ENCODE data around the gene ATXN7L1.
"Not testable (repeated sequence)": the region's sequence is repeated elsewhere in the genome, so short reads cannot be mapped to it uniquely, and the experiment has no call there.

ATXN7L1 gene

GRCh38 chr7:105802604-105803428, 73.6 kb downstream of the ATXN7L1 start:
- DNase-seq (ENCODE audit: low read depth in 2 of 2): no peak

DNA sequence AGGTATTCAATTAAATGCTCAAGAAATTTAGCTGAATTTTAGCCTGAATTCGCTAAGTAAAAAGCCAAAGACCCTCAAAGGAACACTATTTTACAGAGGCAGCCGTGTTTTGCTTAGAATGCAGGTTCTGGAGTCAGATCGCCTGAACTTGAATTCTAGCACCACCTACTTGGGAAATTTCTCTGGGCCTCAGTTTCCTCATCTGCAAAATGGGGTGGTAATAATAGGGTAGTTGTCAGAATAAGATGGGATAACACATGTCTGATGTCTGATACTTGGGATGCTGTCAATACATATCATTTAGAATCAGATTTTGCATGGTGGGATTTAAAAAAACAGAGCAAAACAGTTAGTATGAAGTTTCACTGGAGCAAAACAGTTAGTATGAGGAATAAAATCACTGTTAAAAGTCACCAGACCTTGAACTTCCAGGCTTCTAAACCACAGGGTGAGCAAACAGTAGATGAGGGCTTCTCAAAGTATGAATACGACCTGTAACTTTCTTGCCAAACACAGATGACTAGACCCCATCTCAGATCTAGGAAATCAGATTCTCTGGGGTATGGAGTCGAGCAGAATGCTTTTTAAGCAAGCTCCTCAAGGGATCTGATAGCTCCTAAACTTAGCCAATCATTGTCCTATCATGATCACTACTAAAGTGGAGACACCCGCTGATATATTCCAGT, 75.4 kb downstream of the ATXN7L1 start:
- DNase-seq (ENCODE audit: low read depth in 2 of 2): no peak

DNA sequence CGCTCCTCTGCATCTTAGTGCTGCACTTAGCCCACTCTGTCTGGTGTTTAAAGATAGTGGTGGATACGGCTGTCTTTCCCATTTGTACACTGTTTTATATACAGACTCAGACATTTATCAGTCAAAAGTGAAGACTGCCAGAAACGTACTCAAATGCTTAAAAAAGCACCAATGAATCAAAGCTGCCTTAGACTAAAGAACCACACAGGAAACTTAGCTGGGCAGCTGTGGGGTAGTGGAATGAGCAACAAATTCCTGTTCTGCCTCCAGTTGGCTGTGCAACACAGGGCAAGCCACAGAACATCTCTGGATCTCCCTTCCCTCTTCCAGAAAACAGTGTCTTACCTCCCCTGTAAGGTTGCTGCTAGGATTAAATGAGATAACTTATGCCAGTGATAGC, 76.0 kb downstream of the ATXN7L1 start:
- peak in 1 of 2 donors; percentile 27 for DNase-seq (ENCODE audit: low read depth in 2 of 2)

- no peak for DNase-seq (ENCODE audit: low read depth in 2 of 2)
These were observed 76.7 kb downstream of the ATXN7L1 start for GRCh38 chr7:105799677-105800076.

DNA sequence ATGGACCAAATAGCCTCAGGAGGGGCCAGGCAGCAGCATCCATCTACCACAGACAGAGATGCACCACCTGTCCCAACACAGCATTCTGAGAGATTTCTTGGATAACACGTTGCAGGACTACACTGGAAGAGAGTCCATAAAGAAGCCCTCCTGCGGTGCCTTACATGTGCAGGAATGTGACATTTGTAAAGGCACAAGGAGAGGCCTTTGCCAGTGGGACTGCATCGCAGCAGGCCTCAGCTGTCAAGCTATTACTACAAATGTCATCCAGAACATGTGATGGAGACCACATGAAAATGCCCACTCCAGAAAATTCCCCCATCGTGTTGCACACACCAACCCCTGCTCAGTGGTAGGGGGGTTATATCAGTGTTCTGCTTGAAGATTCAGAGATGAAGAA, 77.4 kb downstream of the ATXN7L1 start:
- DNase-seq (ENCODE audit: low read depth in 2 of 2): no peak

DNA sequence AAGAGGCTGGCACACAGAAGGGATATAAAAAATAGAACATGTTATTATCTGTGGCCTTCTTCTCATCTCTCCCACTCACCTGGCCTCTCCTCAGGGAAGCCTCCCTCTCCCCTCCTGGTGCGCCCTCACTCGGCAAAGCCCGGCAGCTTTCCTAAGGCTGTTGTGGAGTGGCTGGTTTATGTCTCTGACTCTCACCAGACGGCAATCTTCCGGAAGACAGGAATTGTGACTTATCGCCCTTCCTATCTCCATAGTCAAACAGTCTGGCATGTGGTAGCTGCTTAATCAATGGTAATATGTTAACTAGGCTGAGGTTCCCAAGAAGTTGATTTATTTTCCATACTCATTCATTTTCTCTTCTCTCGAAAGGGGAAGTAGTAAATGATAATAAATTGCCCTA, 78.7 kb downstream of the ATXN7L1 start:
- no peak for DNase-seq (ENCODE audit: low read depth in 2 of 2)

DNA sequence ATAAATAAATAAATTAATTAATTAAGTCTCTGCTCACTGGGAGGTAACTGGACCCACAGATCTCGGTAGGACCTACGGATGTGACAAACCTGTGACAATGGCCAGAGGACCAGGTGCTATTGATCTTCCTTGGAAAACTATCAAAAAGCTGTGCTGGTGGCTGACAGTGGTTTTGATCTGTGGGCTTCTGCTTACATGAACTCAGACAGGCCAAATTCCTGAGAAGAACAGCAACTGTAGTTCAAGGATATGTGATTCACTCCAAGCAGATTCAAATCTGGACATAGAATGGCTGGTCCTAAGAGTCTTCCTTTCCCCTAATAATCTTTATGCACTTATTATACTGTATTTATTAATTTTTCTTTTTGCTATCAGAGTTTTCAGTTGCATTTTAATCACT, 80.0 kb downstream of the ATXN7L1 start:
- DNase-seq (ENCODE audit: low read depth in 2 of 2): no peak

DNA sequence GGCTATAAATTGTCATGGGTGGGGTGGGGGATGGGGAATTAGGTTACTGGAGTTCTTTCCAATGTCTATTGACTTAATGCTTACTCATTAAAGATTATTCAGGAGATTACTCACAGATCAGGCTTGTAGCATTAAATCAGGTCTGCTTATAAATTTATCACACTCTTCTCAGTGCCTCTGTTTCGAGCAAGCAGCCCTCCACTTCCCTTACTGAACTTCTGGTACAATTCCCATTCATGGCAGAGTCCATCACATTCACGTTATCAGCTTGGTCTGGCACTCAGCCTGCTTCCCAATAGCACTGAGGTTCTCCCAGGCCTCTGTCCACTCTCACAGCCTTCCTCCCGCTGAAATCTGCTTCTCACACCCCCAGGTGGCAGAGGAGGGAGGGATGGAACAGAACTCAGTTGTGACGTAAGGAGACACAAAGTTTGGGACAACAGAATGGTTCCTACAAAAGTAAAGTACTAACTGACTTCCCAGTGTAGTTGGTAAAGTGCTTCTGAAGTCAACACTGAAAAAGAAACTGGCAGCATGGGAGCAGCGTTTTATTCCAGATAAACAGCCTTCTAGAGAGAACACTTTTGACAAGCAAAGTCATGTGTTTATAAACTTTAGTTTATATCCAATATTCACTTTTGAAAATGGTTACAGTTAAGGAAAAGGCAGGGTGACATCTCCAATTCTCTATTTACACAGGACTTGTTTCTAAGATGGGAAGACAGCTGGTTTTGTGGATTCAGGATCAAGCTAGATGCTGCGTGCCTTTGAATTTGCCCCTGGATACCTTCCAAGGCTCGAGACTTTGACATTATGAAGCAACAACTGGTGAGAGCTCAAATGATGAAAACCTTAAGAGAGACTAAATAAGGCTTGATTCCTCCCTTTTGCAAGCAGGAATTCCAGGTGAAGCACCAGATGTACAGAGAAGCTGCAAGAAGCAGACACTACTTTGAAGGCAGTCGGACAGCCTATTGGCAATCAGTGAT, 81.4 kb downstream of the ATXN7L1 start:
- no peak for DNase-seq (ENCODE audit: low read depth in 2 of 2)

DNA sequence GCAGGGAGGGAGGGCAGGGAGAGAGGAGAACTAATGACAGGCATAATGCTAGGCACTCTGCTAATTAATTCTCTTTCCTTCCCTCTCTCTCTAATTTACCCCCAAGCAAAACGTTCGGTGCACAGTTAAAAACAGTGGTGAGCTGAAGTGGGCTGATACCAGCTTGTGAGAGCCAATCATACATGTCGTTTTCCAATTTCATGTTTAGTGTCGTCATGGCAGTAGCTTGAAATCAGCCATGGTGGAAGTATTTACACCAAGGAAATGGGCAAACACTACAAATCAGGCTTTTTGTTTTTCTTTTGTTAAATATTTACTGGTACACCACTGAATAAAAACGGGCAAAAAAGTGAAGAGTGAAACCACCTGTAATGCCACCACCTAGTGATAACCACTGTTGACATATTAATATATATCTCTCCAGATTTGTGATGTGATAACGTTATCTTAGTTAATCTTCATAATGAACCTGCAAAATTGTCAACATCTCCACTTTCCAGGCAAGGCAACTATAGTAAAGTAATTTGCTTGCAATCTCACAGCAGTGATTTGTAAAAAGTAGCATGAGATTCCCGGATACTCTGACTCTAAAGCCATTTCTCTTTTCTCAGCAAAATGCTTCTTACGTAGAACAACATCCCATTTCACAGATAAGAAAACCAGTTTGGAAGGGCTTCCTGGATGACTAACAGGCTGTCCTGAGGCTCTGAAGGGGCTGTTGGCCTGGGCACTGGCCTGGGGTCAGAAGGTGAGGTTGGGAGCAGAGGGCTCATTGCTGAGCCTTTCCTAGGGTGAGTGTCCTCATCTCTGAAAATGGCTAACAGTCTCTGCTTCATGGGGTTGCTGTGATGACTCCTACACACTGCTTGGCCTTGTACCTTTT, 83.7 kb downstream of the ATXN7L1 start:
- DNase-seq (ENCODE audit: low read depth in 2 of 2): no peak

DNA sequence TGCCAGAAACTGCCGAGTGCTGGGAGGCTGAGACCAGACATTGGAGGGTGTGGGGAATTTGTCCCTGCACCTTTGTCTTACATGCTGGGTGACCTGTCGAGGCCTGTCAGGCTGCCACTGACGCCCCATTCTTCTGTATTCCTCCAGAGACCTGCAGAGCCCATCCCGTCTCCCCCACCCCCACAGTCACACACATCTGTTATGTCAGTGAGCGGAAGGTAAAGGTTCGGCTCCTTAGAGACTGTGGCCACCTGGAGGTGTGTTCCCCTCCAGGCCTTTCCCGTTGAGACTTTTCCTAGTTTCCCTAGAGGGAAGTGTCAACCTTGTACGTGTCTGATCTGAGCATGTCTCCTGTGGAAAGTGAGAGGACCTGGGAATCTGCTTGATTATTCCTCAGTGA, 84.5 kb downstream of the ATXN7L1 start:
- no peak for DNase-seq (ENCODE audit: low read depth in 2 of 2)

DNA sequence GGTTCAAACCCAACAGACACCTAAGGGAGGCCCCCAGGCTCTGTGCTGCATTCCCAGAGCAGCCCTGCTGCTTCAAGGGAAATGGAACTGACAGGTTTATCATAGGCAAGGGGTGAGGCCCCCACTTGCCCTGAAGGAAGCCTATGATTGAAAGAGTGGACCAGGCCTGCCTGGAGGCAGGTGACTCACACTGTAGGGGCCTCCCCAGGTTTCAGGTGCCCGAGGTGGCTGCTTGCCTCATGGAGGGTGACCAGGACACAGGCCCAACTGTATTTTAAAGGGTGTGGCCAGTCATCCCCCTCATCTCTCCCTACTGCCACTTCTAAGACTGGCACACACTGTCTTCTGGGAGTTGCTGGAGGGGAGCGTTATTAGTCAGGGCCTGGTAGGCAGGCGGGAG, 85.4 kb downstream of the ATXN7L1 start:
- no peak for DNase-seq (ENCODE audit: low read depth in 2 of 2)

- DNase-seq (ENCODE audit: low read depth in 2 of 2): not testable (repeated sequence)
These were observed 85.9 kb downstream of the ATXN7L1 start for GRCh38 chr7:105790452-105790851.

GRCh38 chr7:105788816-105789349, 87.5 kb downstream of the ATXN7L1 start:
- DNase-seq (ENCODE audit: low read depth in 2 of 2): no peak

DNA sequence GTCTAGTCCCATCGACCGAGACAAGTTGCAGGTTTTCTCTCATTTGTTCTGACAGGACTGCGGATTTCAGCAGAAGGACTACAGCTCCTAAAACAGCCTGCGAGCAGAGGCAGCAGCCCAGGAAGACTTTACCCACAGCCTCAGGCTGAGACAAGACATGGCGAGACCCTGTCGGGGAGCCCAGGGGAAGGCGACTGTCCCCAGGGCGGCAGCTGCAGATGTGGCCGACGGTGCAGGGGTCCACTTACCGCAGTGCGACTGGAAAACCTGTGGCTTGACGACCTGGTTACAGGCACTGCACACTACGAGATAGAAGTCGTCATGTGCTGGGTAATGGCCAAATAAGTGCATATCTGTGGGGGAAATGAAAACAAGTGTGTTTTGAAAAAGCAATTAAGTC, 88.0 kb downstream of the ATXN7L1 start:
- no peak for DNase-seq (ENCODE audit: low read depth in 2 of 2)

DNA sequence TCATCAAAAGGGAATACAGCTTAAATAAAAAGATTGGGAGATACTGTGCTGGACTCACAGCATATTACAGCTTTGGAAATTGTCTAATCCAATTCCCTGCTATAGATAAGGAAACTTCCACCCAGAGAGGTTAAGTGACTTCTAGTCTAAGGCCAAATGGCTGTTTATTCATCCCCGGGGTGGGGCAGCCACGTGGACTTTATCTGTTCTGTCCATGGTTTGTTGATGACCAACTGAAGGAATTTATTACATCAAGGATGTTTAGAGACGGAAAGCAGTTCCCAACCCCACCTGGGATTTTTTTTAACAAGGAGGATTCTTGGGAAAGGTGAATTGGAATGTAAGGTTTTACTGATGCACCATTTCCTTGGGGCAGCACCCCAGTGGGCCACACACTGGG, 88.6 kb downstream of the ATXN7L1 start:
- DNase-seq (ENCODE audit: low read depth in 2 of 2): no peak

- DNase-seq (ENCODE audit: low read depth in 2 of 2): no peak
These were observed 89.6 kb downstream of the ATXN7L1 start for GRCh38 chr7:105786520-105787470.

DNA sequence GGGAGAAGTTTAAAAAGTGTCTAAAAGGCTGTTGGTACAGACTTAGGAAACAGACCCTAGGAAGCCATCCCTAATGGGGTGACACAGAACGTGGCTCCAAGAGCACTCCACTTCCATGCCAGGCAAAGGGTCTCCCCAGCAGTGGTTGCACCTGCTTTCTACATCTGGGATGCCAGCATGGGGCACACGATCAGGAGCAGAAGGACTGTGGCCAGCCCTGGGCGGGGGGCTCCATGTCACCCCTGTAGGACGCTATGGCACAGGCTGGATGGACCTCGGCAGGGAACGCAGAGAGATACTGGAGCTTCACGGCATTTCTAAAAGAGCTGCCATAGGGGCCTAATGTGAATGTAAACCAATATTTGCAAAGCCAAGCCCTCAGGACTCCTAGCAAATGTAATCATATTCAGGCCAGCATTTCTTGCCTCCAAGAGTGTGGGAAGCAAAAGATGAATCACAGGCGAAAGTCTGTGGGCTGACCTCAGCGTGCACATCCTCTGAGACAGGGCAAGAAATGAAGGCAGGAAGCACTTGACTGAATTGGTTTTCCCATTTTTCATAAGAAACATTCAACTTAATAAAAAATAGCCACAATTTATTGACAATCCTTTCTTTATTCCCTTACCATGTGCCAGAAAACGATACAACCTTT, 93.9 kb downstream of the ATXN7L1 start:
- DNase-seq (ENCODE audit: low read depth in 2 of 2): no peak

DNA sequence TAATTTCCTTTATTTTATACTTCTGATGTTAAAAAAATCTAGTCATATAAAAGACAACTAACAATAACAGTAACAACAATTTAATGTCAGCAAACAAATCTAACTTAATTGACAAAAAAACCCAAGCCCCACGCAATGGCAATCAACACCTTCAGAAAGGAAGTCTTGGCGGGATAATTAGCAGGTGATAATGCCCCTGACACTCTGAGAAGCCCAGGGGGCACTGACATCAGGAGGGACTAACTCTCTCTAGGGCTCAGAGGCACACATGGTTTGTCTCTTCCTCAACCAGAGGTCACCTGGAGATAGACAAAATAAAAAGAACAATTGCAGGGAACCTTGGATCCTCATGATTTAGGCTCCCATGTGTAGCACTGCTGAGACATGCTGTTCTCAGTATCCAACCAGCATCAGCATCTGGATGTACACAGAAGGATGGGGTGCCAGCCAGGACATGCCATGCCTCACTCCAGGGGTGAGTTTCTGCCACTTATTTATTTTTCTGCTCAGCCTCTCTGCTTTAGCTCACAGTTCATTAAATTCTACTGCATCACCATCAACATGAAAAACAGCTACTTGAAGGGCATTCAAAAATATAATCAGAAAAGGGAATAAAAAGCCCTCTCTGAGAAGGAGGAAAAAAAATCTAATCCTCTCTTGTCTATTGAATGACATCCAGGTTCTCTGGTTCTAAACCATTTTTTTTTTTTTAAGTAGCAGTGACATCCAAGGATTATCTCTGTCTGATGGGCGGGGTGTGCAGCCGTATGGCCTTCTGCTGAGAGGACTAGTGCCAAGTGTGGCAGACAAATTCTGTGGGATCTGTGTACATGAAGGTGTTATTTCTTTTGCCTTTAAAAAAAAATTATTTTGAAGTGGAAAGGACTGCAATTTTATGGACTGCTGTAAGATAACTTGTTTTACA, 96.3 kb downstream of the ATXN7L1 start:
- no peak for DNase-seq (ENCODE audit: low read depth in 2 of 2)
